ENCODE measurements around the gene PTPRN. TPM values are rescaled to one million over a fixed set of nuclear protein-coding genes. Genes with fewer than 3 reads are reported as not detected.
A peak's percentile ranks its signal among the peaks of the same experiment; 100 is the strongest.

Gene PTPRN
- total and polyA plus RNA-seq, 10 of the 15 experiments (the other 5 are each of a cell fraction or from before 2014, with no cell fraction given) = 0.28 to 0.69 TPM; not detected in 8

DNA sequence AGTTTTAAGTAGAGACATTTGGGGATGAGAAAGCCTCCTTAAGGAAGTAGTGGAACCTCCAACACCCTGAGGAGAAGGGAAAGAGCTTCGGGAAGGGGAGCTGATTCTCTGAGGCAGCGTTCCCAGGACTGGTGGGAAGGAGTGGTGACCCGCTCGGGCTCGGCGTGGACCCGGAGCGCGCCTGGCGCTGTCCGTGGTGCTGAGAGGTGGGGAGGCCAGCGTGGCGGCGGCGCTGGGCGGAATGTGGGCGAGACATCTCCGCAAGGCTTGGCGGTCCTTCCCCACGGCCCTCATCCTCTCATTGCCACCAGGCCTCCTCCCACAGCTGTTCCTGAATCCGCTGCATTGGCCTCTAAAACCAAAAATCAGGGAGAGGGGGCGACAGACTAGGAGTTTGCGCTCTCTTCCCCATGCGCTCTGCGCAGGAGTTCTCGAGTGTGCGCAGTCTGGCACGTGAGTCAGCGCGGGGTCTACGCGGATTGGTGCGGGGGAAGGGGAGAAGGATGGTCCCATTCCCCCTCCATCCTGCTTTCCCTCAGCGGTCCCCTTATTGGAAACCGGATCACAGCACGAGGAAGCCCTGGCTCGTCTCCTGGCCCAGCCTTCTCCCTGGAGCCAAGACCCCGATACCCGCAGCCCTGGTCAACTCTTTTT lies 22.5 kb upstream of the PTPRN start:
- no peak for DNase-seq (ENCODE audit: low read depth, low spot score)

More for the DNA sequence above, 22.5 kb upstream of the PTPRN start:
- Histone ChIP-seq H3K4me3 (no peak overlapping the region), H3K9me3 (replicated peaks; ENCODE audit: control insufficient read depth, insufficient read depth, low read length) (peaks cover 2% of the 10 kb centered on the region; the same call in 1 of the 3 replicates), H3K27me3 (replicated peaks in 1 of 2; ENCODE audit: control insufficient read depth in 2 of 2, insufficient read depth in 2 of 2, low read length in 1 of 2) (peaks cover 0 to 5% of the 10 kb centered on the region in 2 experiments; a peak in 3 of 4 replicates), H3K4me2 (ENCODE audit: control insufficient read depth, insufficient read depth) (no peak overlapping the region), H3K9ac (ENCODE audit: control insufficient read depth, insufficient read depth, low read length) (no peak overlapping the region), H3K27ac (ENCODE audit: control insufficient read depth, insufficient read depth) (no peak overlapping the region), H3K4me1 (ENCODE audit: control insufficient read depth, insufficient read depth, low read length) (no peaks in the 10 kb centered on the region), H3K36me3 (ENCODE audit: control insufficient read depth in 2 of 2, insufficient read depth in 2 of 2, low read length in 1 of 2) (no peaks in the 10 kb centered on the region), H4K20me1 (ENCODE audit: control insufficient read depth, insufficient read depth) (no peaks in the 10 kb centered on the region), H2AFZ (ENCODE audit: control insufficient read depth, low read depth, low read length) (no peak overlapping the region), H3K79me2 (ENCODE audit: control insufficient read depth, insufficient read depth, low read length) (no peaks in the 10 kb centered on the region)
- ChIA-PET CTCF (no interaction called here), POLR2A (no interaction called here), SMC1A (ENCODE audit: uncharacterized antibody, unreplicated experiment) (no interaction called here), RAD21 (ENCODE audit: unreplicated experiment) (no interaction called here)
- TF ChIP-seq, protein P1, sequence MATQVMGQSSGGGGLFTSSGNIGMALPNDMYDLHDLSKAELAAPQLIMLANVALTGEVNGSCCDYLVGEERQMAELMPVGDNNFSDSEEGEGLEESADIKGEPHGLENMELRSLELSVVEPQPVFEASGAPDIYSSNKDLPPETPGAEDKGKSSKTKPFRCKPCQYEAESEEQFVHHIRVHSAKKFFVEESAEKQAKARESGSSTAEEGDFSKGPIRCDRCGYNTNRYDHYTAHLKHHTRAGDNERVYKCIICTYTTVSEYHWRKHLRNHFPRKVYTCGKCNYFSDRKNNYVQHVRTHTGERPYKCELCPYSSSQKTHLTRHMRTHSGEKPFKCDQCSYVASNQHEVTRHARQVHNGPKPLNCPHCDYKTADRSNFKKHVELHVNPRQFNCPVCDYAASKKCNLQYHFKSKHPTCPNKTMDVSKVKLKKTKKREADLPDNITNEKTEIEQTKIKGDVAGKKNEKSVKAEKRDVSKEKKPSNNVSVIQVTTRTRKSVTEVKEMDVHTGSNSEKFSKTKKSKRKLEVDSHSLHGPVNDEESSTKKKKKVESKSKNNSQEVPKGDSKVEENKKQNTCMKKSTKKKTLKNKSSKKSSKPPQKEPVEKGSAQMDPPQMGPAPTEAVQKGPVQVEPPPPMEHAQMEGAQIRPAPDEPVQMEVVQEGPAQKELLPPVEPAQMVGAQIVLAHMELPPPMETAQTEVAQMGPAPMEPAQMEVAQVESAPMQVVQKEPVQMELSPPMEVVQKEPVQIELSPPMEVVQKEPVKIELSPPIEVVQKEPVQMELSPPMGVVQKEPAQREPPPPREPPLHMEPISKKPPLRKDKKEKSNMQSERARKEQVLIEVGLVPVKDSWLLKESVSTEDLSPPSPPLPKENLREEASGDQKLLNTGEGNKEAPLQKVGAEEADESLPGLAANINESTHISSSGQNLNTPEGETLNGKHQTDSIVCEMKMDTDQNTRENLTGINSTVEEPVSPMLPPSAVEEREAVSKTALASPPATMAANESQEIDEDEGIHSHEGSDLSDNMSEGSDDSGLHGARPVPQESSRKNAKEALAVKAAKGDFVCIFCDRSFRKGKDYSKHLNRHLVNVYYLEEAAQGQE (IDR thresholded peaks at IDR 0.05; ENCODE audit: low read depth, low read length) = peak; percentile 83
- TF ChIP-seq POLR2AphosphoS2 (IDR thresholded peaks at IDR 0.05; ENCODE audit: low read depth, low read length) = no peak
- ATAC-seq = peak; percentile 29; the same call in 1 of the 3 replicates
- WGBS (ENCODE audit: insufficient coverage, insufficient replicate concordance, low lambda C conversion rate, missing lambda C conversion rate) = 38% methylated on average over 39 of the region's 39 CpGs
- no peak for FAIRE-seq
- BruUV-seq (replicated peaks) = no TSS peak
- intact Hi-C loops (cut with micrococcal nuclease; ENCODE audit: unreplicated experiment) (no loop called here), in situ Hi-C loops (cut with MboI) (no loop called here)

All from GM12878 (cell line).